GM21576 (cell line): ENCODE measurements around the gene ARFGEF3.
"Not testable (repeated sequence)": the region's sequence is repeated elsewhere in the genome, so short reads cannot be mapped to it uniquely, and the experiment has no call there.

Experiments used
- ATAC-seq: cut with Tn5 transposase; IDR thresholded peaks from one replicate; pipeline ENCODE4 v1.9.1; 2021; ENCODE audit warnings: mild to moderate bottlenecking, moderate library complexity; ENCODE audit not compliant: unreplicated experiment

Gene ARFGEF3, protein sequence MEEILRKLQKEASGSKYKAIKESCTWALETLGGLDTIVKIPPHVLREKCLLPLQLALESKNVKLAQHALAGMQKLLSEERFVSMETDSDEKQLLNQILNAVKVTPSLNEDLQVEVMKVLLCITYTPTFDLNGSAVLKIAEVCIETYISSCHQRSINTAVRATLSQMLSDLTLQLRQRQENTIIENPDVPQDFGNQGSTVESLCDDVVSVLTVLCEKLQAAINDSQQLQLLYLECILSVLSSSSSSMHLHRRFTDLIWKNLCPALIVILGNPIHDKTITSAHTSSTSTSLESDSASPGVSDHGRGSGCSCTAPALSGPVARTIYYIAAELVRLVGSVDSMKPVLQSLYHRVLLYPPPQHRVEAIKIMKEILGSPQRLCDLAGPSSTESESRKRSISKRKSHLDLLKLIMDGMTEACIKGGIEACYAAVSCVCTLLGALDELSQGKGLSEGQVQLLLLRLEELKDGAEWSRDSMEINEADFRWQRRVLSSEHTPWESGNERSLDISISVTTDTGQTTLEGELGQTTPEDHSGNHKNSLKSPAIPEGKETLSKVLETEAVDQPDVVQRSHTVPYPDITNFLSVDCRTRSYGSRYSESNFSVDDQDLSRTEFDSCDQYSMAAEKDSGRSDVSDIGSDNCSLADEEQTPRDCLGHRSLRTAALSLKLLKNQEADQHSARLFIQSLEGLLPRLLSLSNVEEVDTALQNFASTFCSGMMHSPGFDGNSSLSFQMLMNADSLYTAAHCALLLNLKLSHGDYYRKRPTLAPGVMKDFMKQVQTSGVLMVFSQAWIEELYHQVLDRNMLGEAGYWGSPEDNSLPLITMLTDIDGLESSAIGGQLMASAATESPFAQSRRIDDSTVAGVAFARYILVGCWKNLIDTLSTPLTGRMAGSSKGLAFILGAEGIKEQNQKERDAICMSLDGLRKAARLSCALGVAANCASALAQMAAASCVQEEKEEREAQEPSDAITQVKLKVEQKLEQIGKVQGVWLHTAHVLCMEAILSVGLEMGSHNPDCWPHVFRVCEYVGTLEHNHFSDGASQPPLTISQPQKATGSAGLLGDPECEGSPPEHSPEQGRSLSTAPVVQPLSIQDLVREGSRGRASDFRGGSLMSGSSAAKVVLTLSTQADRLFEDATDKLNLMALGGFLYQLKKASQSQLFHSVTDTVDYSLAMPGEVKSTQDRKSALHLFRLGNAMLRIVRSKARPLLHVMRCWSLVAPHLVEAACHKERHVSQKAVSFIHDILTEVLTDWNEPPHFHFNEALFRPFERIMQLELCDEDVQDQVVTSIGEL (N-terminal part only)

DNA sequence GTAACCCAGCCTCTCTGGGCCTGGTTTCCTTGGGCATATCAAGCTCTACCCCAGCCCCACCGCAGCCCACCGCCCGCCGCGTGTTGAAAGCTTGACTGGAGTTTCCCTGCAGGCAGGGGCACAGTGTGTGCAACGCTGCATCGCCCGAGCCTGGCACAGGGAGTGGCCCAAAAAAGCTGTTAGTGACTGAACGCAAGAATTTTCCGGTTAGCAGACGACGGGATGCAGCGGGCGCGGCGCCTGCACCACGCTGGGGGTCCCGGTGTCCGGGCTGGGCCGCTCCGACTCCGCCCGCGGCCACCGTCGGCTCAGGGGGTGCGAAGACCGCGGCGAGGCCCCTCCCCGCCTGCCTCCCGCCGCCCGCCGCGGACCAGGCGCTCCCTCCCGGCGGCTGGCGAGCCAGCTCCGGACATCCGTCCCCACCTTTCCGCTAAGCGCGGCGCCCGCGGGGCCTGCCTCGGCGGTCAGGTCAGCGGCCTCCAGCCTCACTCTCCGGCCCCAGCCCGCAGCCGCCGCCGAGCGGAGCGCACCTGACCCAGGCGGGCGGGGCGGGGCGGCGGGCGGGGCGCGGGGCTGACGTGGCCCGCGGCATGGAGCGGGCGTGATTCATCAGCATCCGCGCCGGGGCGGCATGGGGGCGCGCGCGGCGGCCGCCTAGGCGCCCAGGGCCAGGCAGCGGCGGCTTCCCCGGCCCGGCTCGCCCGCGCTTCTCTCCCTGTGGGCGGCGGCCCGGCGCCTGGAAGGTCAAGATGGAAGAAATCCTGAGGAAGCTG lies at the start of gene ARFGEF3:
Gene ARFGEF3, plus strand, starts transcription at position 602 of the 773 bp plus-strand sequence. Its CDS starts 148 bp downstream, at position 750.
- ATAC-seq = peak; percentile 71

DNA sequence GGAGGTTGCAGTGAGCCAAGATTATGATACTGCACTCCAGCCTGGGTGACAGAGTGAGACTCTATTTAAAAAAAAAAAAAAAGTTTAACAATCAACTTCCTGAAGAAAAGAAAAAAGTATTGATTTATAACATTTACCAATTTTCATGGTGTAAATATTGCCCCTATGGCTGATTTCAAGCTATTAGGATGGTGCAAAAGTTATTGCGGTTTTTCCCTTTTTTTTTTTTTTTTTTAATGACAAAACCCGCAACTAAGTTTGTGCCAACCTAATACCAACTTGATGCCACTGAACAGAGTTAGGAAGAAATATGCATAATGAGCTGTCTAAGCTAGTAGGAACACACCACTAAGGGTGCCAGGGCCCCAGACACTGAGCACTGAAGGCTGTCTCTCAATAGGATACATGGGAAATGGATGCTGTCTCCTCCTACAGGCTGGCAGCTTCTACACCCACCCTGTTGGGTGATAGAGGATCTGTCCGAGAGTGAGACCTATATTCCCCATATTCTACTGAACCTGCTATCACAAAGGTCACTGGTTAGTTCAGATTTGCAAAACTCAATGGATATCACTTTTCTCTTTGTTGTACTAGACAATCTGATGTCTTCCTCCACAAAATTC lies 48.0 kb upstream of the ARFGEF3 start:
- no peak for ATAC-seq

DNA sequence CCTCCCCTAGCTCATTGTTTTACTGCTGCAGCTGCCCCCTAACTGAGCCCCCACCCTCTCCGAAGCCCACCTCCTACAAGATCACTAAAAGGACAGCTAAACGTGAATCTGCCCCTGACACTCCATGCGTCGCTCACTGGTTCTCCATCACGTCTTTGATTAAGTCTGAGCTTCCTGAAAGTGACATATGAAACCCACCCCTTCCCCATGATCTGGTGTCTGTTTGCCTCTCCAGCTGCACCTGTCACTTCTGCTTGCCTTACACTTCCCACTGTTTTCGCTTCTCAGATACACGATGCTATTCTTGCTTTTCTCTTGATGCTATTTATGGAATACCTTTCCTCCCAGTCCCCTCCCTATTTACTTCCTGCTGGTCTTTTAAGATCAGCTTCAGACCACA lies 46.5 kb upstream of the ARFGEF3 start:
- ATAC-seq = no peak

DNA sequence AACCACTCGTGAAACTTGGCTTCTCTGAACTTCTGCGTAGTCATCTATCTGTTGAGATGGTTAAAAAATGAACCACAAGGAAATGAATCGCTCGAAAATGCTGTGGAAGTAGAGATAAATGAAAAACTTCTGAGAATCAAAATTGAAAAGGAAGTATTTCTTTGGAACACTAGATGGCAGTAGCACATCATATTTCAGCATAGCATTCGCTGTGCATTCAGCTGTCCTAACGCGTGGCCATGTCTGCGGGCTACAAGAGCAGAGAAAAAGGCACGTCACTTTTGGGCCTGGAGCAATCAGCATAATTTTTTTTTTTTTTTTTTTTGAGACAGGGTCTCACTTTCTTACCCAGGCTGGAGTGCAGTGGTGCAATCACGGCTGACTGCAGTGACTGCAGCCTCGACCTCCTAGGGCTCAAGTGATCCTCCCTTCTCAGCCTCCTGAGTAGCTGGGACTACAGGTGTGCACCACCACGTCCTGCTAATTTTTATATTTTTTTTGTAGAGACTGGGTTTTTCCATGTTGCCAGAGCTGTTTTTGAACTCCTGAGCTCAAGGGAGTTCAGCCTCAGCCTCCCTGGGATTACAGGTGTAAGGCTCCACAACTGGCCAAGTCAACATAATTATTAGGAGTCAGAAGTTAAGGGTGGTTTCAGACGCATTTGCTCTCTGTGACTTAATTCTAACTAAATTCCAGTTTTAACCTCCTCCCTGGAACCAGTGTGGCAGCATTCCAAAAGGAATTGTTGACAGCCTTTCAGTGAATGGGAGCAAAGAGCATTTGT lies 45.7 kb upstream of the ARFGEF3 start:
- peak; percentile 68 for ATAC-seq

DNA sequence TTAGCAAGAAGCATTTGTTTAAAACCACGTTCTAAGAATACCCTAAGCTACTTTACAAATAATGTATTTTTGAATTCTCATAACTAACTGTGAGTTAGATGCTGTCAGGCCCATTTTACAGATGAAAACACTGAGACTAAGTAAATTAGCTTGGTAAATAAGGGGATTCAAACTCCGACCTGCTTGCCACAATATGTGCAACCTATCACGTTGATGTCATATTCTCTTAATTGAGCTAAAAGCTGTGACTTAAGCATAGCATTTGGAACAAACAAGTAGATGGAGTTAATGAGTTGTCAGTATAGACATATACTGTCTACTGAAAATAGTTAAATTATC lies 45.1 kb upstream of the ARFGEF3 start:
- no peak for ATAC-seq

DNA sequence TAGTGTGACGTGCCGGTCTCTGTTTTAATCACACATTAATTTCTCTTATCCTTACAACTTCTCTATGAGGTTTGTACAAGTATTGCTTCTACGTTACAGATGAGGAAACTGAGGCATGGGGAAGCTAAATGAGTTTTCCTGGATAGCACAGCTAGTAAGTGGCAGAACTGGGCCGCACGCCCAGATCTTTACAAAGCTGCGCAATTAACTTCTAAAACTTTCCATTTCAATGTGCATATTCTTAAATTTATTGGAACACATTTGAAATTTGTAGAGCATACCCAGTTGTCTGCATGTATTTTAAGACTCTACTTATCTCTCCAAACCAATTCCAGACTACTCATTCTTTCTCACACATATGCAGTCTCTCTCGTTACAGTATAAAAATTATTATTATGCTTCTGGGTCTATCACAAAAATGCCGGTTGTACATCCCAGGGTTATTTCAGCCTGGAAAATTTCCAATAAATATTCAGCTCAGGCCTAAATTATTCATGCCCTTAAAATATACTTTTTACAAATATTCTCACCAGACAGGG lies 44.3 kb upstream of the ARFGEF3 start:
- no peak for ATAC-seq

DNA sequence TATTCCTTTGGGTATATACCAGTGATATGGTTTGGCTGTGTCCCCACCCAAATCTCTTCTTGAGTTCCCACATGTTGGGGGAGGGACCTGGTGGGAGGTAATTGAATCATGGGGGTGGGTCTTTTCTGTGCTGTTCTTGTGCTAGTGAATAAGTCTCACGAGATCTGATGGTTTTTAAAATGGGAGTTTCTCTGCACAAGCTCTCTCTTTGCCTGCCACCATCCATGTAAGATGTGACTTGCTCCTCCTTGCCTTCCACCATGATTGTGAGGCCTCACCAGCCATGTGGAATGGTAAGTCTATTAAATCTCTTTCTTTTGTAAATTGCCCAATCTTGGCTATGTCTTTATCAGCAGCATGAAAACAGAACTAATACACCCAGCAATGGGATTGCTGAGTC lies 42.5 kb upstream of the ARFGEF3 start:
- ATAC-seq = not testable (repeated sequence)

DNA sequence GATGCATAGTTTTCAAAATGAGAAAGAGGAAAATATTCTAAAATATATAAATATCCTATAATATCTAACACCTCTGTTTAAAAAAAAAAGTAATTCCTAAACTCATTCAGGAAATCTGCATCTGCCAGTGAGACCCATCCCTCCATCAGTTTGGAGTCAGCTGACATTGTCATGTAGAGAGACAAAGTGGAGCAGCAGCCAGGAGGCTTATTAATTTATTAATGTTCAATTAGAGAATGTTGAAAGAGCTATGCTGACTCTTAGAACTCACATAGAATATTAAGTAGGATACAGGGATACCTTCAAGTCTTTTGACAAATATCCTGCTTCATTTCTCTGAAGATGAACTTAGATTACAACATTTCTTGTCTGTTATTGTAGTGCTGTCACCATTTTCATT lies 41.8 kb upstream of the ARFGEF3 start:
- no peak for ATAC-seq

DNA sequence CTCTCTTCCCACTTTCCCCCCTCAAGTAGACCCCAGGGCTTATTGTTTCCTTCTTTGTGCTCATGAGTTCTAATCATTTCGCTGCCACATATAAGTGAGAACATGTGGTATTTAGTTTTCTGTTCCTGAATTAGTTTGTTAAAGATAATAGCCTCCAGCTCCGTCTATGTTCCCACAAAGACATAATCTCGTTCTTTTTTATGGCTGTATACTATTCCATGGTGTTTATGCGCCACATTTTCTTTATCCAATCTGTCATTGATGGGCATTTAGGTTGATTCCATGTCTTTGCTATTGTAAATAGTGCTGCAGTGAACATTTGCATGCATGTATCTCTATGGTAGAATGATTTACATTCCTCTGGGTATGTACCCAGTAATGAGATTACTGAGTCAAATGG lies 37.6 kb upstream of the ARFGEF3 start:
- no peak for ATAC-seq

DNA sequence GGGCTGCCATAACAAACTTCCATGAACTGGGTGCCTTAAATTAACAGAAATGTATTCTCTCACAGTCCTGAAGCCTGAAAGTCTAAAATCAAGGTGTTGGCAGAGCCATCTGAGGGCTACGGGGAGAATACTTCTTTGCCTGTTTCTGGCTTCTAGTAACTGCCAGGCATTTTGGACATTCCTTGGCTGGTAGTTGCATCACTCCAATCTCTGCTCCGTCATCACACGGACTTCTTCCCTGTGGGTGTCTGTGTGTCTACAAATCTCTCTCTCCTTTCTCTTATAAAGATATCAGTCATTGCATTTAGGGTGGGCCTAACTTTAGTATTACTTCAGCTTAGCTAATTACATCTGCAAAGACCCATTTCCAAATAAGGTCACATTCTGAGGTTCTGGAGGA lies 33.6 kb upstream of the ARFGEF3 start:
- no peak for ATAC-seq

DNA sequence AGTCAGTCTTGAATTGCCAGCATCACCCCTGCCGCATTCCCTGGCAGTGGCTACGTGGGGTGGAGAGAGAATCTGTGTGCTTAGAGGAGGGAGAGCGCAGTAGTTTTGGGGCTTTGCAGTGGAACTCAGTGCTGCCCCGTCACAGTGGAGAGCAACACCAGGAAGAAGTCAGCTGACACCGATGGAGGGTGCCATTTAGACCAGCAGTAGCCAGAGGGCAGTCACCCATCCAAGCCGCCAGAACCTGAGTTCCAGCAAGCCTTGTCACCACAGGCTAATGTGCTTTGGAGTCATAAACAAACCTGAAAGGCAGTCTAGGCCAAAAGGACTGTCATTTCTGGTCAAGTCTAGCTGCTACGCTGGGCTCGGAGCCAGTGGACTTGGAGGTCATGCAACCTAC lies 32.5 kb upstream of the ARFGEF3 start:
- ATAC-seq = no peak

DNA sequence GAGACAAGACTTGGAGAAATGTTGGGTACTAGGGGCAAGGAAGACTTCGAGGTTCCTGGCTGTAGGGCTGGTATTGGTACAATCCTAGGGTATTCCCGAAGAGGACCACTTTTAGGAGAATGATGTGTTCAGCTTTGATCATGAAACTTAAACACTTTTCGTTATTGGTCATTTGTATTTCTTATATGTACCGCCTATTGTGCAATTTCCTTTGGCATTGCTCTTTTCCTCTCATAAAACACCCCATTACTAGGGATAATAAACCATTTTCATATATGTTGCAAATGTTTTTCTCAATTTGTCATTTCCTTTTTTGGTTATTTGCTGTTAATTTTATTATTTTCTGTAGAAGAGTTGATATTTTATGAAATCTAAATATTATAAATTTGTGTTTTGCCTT lies 18.9 kb upstream of the ARFGEF3 start:
- no peak for ATAC-seq

DNA sequence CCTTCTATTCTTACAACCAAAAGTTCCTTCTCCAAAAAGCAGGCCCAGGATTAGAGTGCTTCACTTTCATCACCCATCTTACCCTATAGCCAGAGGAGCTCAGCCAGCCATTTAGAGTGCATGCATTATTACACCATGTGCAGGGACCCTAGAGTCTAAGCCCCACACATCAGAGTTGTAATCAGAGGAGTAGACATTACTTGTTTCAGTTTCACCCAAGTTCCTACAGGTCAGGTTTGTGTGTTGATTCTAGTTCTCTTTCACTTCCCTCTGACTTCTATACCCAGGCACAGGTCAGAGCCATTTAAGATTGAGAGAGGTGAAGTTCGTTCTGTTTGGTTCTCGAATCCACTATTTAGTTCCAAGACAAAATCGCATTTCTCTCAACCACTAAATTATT lies 16.3 kb upstream of the ARFGEF3 start:
- peak; percentile 92 for ATAC-seq

DNA sequence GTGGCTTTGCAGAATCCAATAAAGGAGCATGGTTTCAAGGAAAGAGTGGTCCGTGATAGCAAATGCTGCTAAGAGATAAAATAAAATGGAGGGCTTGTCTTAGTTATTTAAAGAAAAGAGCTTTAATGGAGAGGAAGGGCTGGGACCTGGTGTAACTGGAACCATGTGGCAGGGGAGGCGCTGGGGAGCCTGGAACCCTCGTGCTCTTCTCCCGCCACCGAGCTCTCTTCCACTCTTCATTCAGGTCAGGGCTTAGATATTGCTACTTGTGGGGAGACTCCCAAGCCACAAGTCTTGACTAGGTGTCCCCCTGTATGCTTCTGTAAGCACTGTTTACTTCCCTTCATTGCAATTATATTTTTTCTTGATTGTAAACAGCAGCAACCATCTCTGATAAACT lies 15.2 kb upstream of the ARFGEF3 start:
- no peak for ATAC-seq

DNA sequence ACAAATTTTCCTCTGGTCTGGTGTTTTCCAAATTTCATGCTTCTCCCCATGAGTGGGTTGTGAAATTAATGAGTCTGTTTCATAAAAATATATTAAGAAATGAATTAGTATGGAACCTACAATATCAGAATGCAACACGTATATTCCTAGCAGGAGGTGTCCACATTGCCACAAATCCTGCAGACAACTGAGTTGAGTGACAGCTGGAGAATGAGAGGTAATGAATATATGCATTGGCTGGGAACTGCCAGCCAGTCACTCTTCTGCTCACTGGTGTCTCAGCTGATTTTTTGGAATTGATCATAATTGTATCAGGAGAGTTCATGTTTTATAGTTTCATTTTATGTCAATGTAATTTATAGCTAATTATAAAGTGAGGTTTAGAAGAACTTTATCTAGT lies 6.3 kb upstream of the ARFGEF3 start:
- ATAC-seq = no peak

DNA sequence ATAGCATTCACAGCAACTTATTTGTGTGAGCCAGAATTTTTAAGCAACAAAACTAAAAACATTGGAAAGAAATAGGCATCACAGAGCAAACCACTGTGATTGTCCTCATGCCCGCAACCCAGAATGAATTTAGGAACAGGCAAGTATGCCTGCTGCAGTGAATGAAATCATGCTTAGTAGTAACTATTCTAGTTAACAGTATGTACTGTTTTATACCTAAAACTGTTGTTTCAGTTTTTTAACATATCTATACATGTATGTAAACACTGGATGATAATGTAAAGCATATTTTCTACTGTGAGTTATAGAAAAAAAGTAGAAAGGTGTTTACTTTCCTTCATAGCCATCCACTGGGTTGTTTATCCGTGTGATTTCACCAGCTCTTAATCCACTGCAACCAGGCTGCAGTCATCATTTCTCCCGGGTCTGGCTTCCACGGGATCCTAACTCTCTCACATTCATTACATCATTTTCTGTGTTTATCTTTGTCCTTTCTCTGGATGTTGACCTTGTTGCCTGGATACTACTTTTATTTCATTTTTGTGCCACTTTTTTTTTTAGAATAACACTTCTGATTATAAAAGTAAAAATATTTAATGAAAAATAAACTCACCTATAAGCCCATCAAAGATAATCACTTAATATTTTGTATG lies 3.6 kb upstream of the ARFGEF3 start:
- no peak for ATAC-seq

DNA sequence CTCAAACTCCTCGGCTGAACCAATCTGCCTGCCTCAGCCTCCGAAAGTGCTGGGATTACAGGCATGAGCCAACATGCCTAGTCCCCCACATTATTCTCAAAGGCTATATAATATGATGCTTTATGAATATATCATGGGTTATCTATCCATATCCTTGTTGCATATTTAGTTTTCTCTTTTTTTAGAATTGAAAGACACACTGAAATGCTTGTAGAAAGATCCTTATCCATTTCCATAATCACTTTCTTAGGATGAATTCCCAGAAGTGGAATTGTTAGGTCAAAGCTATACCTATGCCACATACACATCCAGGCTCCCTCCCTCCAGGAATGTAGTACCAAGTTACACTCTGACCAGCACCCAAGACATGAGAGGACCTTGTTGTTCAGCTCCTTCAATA lies 2.5 kb upstream of the ARFGEF3 start:
- no peak for ATAC-seq

DNA sequence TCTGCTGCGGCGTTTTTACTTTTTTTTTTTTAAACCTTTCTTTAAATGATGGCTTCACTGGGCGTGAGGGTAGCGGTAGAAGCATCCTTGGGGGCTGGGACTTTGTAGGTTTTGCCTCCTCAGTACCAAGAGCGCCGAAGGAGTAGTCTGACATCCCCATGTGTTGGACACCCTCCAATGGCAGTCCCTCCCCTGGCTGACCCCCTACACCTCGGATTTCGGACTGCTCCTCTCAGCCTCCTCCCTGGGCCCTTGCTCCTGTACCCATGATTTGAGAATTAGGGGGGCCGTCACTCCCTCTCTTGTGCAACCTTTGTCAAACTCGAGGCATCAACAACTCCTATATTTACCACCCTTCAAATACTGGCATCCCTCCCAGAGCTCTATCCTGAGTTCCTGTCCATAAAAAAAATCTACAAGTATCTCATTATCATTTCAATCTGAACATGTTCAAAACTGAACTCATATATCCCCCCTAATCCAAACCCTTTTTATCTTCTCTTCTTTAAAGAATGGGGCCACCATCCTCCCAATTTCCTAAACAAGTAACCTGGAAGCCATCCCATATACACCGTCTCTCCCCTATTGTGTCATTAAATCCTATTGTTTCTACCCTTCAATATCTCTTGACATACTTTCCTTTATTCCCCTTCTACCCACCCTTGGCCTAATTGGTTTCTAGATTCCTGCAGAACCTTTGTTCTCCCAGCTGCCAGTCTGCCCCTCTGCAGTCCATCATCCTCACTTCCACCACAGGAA lies 1.2 kb upstream of the ARFGEF3 start:
- no peak for ATAC-seq
